CD4-positive, alpha-beta memory T cell (primary cell): ENCODE results near the gene MMP11. TPM values are rescaled to one million over a fixed set of nuclear protein-coding genes. Genes with fewer than 3 reads are reported as not detected.
"Not testable (repeated sequence)": the region's sequence is repeated elsewhere in the genome, so short reads cannot be mapped to it uniquely, and the experiment has no call there.

Experiments
- CTCF ChIA-PET: fragments of 350-600 bp; sonication (Branson Sonifier 250); formaldehyde crosslinking; loops from one replicate; lab custom pipeline; 2021; ENCODE audit warnings: inconsistent platforms; ENCODE audit not compliant: partially characterized antibody; lab: Charles Lee
- POLR2A ChIA-PET: fragments of 350-600 bp; sonication (Branson Sonifier 250); formaldehyde crosslinking; loops from one replicate; lab custom pipeline; 2021; ENCODE audit not compliant: partially characterized antibody; lab: Charles Lee
- DNase-seq, 5 donors: peaks; one replicate each; pipeline versions ENCODE4 v3.0.0 to v3.0.0-alpha.2; 2020 to 2022; ENCODE audit warnings: mixed read lengths in 1 of 5
- H3K27ac ChIP-seq: one replicate; pipeline ENCODE4 v1.7.0; 2013; ENCODE audit warnings: low read depth, low read length
- H3K27me3 ChIP-seq: 2 replicates; pipeline ENCODE4 v1.7.0; 2013; ENCODE audit warnings: mild to moderate bottlenecking, low read length, moderate library complexity; ENCODE audit not compliant: insufficient read depth
- H3K36me3 ChIP-seq: 2 replicates; pipeline ENCODE4 v1.7.0; 2013; ENCODE audit warnings: mild to moderate bottlenecking, low read length, moderate library complexity; ENCODE audit not compliant: insufficient read depth
- H3K4me1 ChIP-seq: 2 replicates; pipeline ENCODE4 v1.7.0; 2013; ENCODE audit warnings: mild to moderate bottlenecking, low read length, moderate library complexity; ENCODE audit not compliant: insufficient read depth
- H3K4me3 ChIP-seq, 2 donors: one replicate each; pipeline ENCODE4 v1.7.0; 2013; ENCODE audit warnings: low read length in 2 of 2, mild to moderate bottlenecking in 1 of 2
- H3K9me3 ChIP-seq, 2 donors: one replicate each; pipeline ENCODE4 v1.7.0; 2013; ENCODE audit warnings: low read length in 2 of 2, control low read depth in 1 of 2; ENCODE audit not compliant: control insufficient read depth in 1 of 2
- H3K27ac Mint-ChIP-seq, 7 donors: one replicate each; pipeline ENCODE4 v1.8.0; 2020 to 2021; ENCODE audit warnings: mixed read lengths in 7 of 7, mild to moderate bottlenecking in 6 of 7, inconsistent platforms in 3 of 7, moderate library complexity in 3 of 7
- H3K27me3 Mint-ChIP-seq, 2 donors: one replicate each; pipeline ENCODE4 v1.8.0; 2020 to 2021; ENCODE audit warnings: mixed read lengths in 2 of 2
- H3K36me3 Mint-ChIP-seq, 2 donors: one replicate each; pipeline ENCODE4 v1.8.0; 2020 to 2021; ENCODE audit warnings: mixed read lengths in 2 of 2, inconsistent platforms in 1 of 2, mild to moderate bottlenecking in 1 of 2
- H3K4me1 Mint-ChIP-seq, 4 donors: one replicate each; pipeline ENCODE4 v1.8.0; 2020 to 2021; ENCODE audit warnings: mixed read lengths in 4 of 4, mild to moderate bottlenecking in 1 of 4
- H3K4me3 Mint-ChIP-seq, 8 donors: one replicate each; pipeline ENCODE4 v1.8.0; 2020 to 2021; ENCODE audit warnings: mixed read lengths in 8 of 8, mild to moderate bottlenecking in 7 of 8, moderate library complexity in 6 of 8, inconsistent platforms in 3 of 8
- H3K9me3 Mint-ChIP-seq, 8 donors: one replicate each; pipeline ENCODE4 v1.8.0; 2020 to 2021; ENCODE audit warnings: mixed read lengths in 8 of 8, mild to moderate bottlenecking in 5 of 8, inconsistent platforms in 3 of 8, moderate library complexity in 1 of 8
- intact Hi-C: fragments of 100-400 bp; cut with micrococcal nuclease; formaldehyde crosslinking; loops from one replicate; pipeline ENCODE4 v1.15.1; 2023
- polyA plus RNA-seq, 2 donors: library from polyadenylated mRNA; unstranded; fragments of 300-500 nt; fragmentation: Illumina TruSeq; gene quantifications; one replicate each; pipeline ENCODE4 v1.2.3, GENCODE V29; 2021
- total RNA-seq, 2 experiments: library from RNA; stranded (reverse); gene quantifications; one replicate each; pipeline ENCODE4 v1.2.3, GENCODE V29; 2021

MMP11 gene
- 1 to 10 TPM in 1 of 2 experiments, under 1 TPM in 1; 0.79 to 1.6 TPM for total RNA-seq
- polyA plus RNA-seq: 1 to 10 TPM; 1.0 to 1.1 TPM

DNA sequence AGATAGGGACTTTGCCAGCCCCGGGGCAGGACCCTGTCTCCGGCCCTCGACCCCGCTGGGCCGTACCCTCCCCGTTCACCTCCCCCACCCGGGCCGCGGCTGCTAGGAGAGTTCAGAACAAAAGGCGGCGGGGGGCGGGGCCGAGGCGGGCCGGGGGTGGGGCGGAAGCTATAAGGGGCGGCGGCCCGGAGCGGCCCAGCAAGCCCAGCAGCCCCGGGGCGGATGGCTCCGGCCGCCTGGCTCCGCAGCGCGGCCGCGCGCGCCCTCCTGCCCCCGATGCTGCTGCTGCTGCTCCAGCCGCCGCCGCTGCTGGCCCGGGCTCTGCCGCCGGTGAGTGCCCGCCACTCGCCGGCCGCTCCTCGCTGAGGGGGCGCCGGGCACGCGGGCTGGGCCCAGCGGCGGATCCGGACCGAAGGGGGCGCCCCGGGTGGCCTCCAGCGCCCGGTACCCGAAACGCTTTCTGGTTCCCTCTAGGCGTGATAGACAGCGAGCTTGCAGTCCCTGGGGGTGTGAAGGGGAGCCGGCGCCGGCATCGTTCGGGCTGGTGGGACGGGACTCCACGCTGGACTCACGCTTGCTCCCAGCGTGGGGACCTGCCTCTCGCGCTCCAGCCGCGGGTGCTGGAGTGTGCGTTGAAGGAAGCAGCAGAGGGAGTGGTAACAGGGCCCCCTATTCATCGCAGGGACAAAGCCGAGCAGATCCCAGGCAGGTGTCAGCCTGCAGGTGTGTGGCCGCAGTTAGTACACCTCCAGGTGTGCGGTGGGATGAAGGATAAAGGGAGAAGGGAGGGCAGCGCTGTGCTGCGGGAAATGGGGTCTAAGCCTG lies at the start of gene MMP11:
MMP11 (plus strand) TSS at position 201 of the 825 bp plus-strand sequence; CDS start at position 223, 22 bp downstream.
- peak within 1 kb of the TSS in 4 of 7 donors; percentile 5 to 72 (median 58) for H3K27ac Mint-ChIP-seq
- H3K27me3 ChIP-seq: no peaks in the 10 kb centered on the region
- H3K4me3 Mint-ChIP-seq: peak within 1 kb of the TSS; percentile 47 to 77 (median 68)

GRCh38 chr22:23728108-23728507 lies 44.5 kb upstream of the MMP11 start:
- H3K27ac Mint-ChIP-seq, POLR2A ChIA-PET, H3K27ac ChIP-seq: not testable (repeated sequence)

More for the DNA sequence above, at the start of gene MMP11:
- Histone ChIP-seq H3K9me3 (no peaks in the 10 kb centered on the region), H3K4me3 (peak within 1 kb of the TSS in 1 of 2 donors; percentile 34), H3K27ac (no peak within 1 kb of the TSS), H3K36me3 (no peaks in the 10 kb centered on the region), H3K4me1 (peaks cover 21% of the 10 kb centered on the region)
- ChIA-PET CTCF (no interaction called here), POLR2A (interaction anchor here (0.6 to 2.4 kb wide), 3 partner anchors 9 to 84 kb away, joined by 3 to 7 read pairs (median 4); partner anchors contain the start of genes SLC2A11 and SMARCB1)
- peaks cover 0 to 1% of the 10 kb centered on the region in 2 donors for H3K27me3 Mint-ChIP-seq
- peak; percentile 29 to 56 (median 39) for DNase-seq
- H3K4me1 Mint-ChIP-seq: peaks cover 8 to 24% (median 12%) of the 10 kb centered on the region in 4 donors
- no peaks in the 10 kb centered on the region for H3K9me3 Mint-ChIP-seq
- intact Hi-C loops: loop anchor here (1.0 to 2.0 kb wide), 3 partner anchors 14 to 66 kb away; partner anchors contain the start of genes DERL3 and ZNF70
- H3K36me3 Mint-ChIP-seq: no peaks in the 10 kb centered on the region

DNA sequence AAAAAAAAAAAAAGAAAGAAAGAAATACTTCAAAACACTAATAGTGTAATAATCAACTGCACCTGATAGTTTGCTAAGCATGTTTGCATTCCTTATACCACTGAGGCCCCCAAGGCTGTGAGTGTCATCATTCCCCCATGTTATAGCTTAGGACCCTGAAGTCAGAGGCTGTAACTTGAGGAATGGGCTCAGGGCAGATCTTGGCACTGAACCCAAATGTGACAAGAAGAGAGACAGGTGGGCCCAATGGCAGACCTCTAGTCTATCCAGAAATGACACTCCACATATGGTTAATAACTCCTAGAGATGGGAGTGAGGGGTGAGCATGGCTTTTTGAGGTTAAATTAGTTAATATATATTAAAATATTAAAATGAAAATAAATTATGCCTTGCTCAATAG lies 35.0 kb upstream of the MMP11 start:
- intact Hi-C loops: no loop called here

More at GRCh38 chr22:23728108-23728507, 44.5 kb upstream of the MMP11 start:
- H3K4me1 Mint-ChIP-seq, H3K4me3 ChIP-seq, H3K4me3 Mint-ChIP-seq, H3K9me3 Mint-ChIP-seq, H3K36me3 ChIP-seq, DNase-seq, H3K4me1 ChIP-seq, intact Hi-C loops, CTCF ChIA-PET, H3K9me3 ChIP-seq, H3K27me3 ChIP-seq, H3K36me3 Mint-ChIP-seq: not testable (repeated sequence)
- peaks cover 5 to 11% of the 10 kb centered on the region in 2 donors for H3K27me3 Mint-ChIP-seq

GRCh38 chr22:23742505-23743264 lies 30.0 kb upstream of the MMP11 start:
- Mint-ChIP-seq H3K27ac (no peak overlapping the region), H3K36me3 (peaks cover 26 to 31% of the 10 kb centered on the region in 2 donors), H3K4me1 (peaks cover 0 to 5% (median 1%) of the 10 kb centered on the region in 4 donors), H3K9me3 (peaks cover 0 to 9% (median 2%) of the 10 kb centered on the region in 8 donors), H3K27me3 (no peaks in the 10 kb centered on the region), H3K4me3 (no peak overlapping the region)
- ChIA-PET CTCF (no interaction called here), POLR2A (no interaction called here)
- DNase-seq: no peak
- Histone ChIP-seq H3K36me3 (no peaks in the 10 kb centered on the region), H3K27ac (no peak overlapping the region), H3K4me1 (no peaks in the 10 kb centered on the region), H3K9me3 (no peaks in the 10 kb centered on the region), H3K27me3 (no peaks in the 10 kb centered on the region), H3K4me3 (no peak overlapping the region)
- intact Hi-C loops: no loop called here

More for the DNA sequence above, 35.0 kb upstream of the MMP11 start:
- H3K36me3 ChIP-seq: no peaks in the 10 kb centered on the region
- no peak for DNase-seq
- no peak overlapping the region for H3K4me3 ChIP-seq
- Mint-ChIP-seq H3K4me1 (no peaks in the 10 kb centered on the region), H3K27me3 (no peaks in the 10 kb centered on the region), H3K36me3 (peaks cover 0 to 2% of the 10 kb centered on the region in 2 donors), H3K9me3 (no peaks in the 10 kb centered on the region), H3K27ac (no peak overlapping the region), H3K4me3 (no peak overlapping the region)
- H3K27me3 ChIP-seq: no peaks in the 10 kb centered on the region
- ChIA-PET POLR2A (no interaction called here), CTCF (interaction anchor here (0.7 kb wide), 1 partner anchor 34 kb away, joined by 3 read pairs; no protein-coding TSS in a partner anchor)
- no peaks in the 10 kb centered on the region for H3K4me1 ChIP-seq
- H3K9me3 ChIP-seq: no peaks in the 10 kb centered on the region
- no peak overlapping the region for H3K27ac ChIP-seq

- Mint-ChIP-seq H3K9me3 (peaks cover 0 to 9% (median 2%) of the 10 kb centered on the region in 8 donors), H3K36me3 (peaks cover 26 to 31% of the 10 kb centered on the region in 2 donors), H3K27me3 (no peaks in the 10 kb centered on the region), H3K4me3 (no peak overlapping the region), H3K4me1 (peaks cover 0 to 5% (median 1%) of the 10 kb centered on the region in 4 donors), H3K27ac (no peak overlapping the region)
- POLR2A ChIA-PET: no interaction called here
- Histone ChIP-seq H3K27ac (no peak overlapping the region), H3K4me3 (no peak overlapping the region), H3K36me3 (no peaks in the 10 kb centered on the region), H3K4me1 (no peaks in the 10 kb centered on the region), H3K9me3 (no peaks in the 10 kb centered on the region), H3K27me3 (no peaks in the 10 kb centered on the region)
- intact Hi-C loops: no loop called here
- DNase-seq: no peak
- CTCF ChIA-PET: no interaction called here
Observed at GRCh38 chr22:23743303-23743705, 29.3 kb upstream of the MMP11 start.

DNA sequence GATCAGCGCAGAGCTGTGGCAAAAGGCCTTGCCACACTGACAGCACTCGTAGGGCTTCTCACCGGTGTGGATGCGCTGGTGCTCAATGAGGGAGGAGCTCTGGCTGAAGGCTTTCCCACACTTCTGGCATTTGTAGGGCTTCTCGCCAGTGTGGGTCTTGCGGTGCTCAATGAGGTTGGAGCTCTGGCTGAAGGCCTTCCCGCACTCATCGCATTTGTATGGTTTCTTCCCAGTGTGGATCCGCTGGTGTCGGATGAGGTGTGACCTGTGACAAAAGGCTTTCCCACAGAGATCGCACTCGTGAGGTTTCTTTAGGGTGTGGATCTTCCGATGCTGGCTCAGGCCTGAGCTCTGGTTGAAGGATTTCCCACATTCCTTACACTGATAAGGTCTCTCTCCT lies 28.6 kb upstream of the MMP11 start:
- no peak for DNase-seq
- Histone ChIP-seq H3K27ac (no peak overlapping the region), H3K27me3 (no peaks in the 10 kb centered on the region), H3K4me1 (no peaks in the 10 kb centered on the region), H3K4me3 (no peak overlapping the region), H3K9me3 (no peaks in the 10 kb centered on the region), H3K36me3 (no peaks in the 10 kb centered on the region)
- no peak overlapping the region for H3K27ac Mint-ChIP-seq
- H3K4me1 Mint-ChIP-seq: peaks cover 0 to 5% (median 1%) of the 10 kb centered on the region in 4 donors
- no peak overlapping the region for H3K4me3 Mint-ChIP-seq
- peaks cover 0 to 9% (median 2%) of the 10 kb centered on the region in 8 donors for H3K9me3 Mint-ChIP-seq
- POLR2A ChIA-PET: no interaction called here
- CTCF ChIA-PET: no interaction called here
- intact Hi-C loops: no loop called here
- H3K36me3 Mint-ChIP-seq: peaks cover 26 to 31% of the 10 kb centered on the region in 2 donors
- H3K27me3 Mint-ChIP-seq: no peaks in the 10 kb centered on the region

GRCh38 chr22:23744485-23744884 lies 28.2 kb upstream of the MMP11 start:
- Histone ChIP-seq H3K4me1 (no peaks in the 10 kb centered on the region), H3K27ac (no peak overlapping the region), H3K9me3 (no peaks in the 10 kb centered on the region), H3K36me3 (no peaks in the 10 kb centered on the region), H3K4me3 (no peak overlapping the region), H3K27me3 (no peaks in the 10 kb centered on the region)
- no peak overlapping the region for H3K4me3 Mint-ChIP-seq
- ChIA-PET CTCF (no interaction called here), POLR2A (no interaction called here)
- DNase-seq: no peak
- H3K4me1 Mint-ChIP-seq: peaks cover 0 to 5% (median 1%) of the 10 kb centered on the region in 4 donors
- peaks cover 0 to 9% (median 2%) of the 10 kb centered on the region in 8 donors for H3K9me3 Mint-ChIP-seq
- intact Hi-C loops: no loop called here
- H3K27ac Mint-ChIP-seq: no peak overlapping the region
- H3K36me3 Mint-ChIP-seq: peaks cover 26 to 31% of the 10 kb centered on the region in 2 donors
- no peaks in the 10 kb centered on the region for H3K27me3 Mint-ChIP-seq
